Activated T-helper 1 cell treated with anti-CD3 and anti-CD28 coated beads, Interleukin-12 subunit alpha, Interleukin-12 subunit beta, Interleukin-2, Interleukin-4 antibody, amounts not matched to agents 30 ng/mL and 10 ng/mL and 1 ng/mL, durations not matched to agents 14 hours and 24 hours and 36 hours (primary cell): ENCODE data around the gene SCGB1C1. TPM values are rescaled to one million over a fixed set of nuclear protein-coding genes. Genes with fewer than 3 reads are reported as not detected.

Source experiments
- DNase-seq: peaks from one replicate; pipeline ENCODE4 v3.0.0; 2021; ENCODE audit warnings: low spot score
- H3K27ac Mint-ChIP-seq: one replicate; pipeline ENCODE4 v1.8.0; 2021; ENCODE audit warnings: mild to moderate bottlenecking, mixed read lengths
- H3K27me3 Mint-ChIP-seq: one replicate; pipeline ENCODE4 v1.8.0; 2022; ENCODE audit warnings: mild to moderate bottlenecking, moderate library complexity, mixed read lengths; ENCODE audit not compliant: insufficient read depth
- H3K36me3 Mint-ChIP-seq: one replicate; pipeline ENCODE4 v1.8.0; 2021; ENCODE audit warnings: low read depth, mixed read lengths
- H3K4me1 Mint-ChIP-seq: one replicate; pipeline ENCODE4 v1.8.0; 2021; ENCODE audit warnings: low read depth, mixed read lengths
- H3K4me3 Mint-ChIP-seq: one replicate; pipeline ENCODE4 v1.8.0; 2021; ENCODE audit warnings: mild to moderate bottlenecking, moderate library complexity, mixed read lengths
- H3K9me3 Mint-ChIP-seq: one replicate; pipeline ENCODE4 v1.8.0; 2021; ENCODE audit warnings: mixed read lengths
- intact Hi-C: fragments of 100-400 bp; cut with micrococcal nuclease; formaldehyde crosslinking; loops from one replicate; pipeline ENCODE4 v1.15.1; 2024
- total RNA-seq: library from RNA; stranded (reverse); gene quantifications from 2 replicates; pipeline ENCODE4 v1.2.3, GENCODE V29; 2022

The SCGB1C1 gene
- total RNA-seq, 1 donor from 2014 or later = not detected

DNA sequence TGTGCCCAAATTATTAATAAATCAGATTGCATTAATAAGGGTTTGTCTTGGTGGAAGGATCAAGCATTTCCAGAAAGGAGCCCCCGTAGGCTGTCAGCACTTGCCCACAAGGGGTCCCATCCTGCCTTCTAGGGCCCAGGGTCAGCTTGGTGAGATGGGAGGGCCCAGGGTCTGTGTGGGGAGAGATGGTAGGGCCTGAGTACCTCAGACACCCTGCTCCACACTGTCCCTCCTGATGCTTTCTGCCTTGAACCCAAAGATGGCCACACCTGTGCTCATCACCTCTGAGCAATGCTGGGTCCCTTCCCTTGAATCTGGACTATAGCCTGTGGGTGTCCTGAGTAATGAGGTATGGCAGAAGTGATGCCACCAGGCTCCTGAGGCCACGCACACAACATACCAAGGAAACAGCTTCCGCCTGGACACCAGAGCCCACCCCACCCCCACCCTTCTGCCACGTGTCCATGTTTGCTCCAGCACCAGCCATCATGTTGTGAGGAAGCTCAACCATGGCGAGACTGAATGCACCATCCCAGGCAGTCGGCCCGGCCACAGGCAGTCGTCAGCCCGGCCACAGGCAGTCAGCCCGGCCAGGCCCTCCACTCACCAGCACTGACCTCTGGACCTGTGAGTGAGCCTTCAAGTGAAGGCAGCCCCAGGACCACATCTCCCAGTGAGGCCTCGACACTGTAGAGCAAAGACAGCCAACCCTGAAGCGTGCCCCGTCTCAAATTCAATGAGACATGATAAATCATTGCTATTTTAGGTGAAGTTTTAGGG is 7.5 kb downstream of the SCGB1C1 start:
- no peak for DNase-seq
- intact Hi-C loops = no loop called here
- Mint-ChIP-seq H3K27ac (no peak overlapping the region), H3K4me3 (no peak overlapping the region), H3K4me1 (peaks cover 35% of the 10 kb centered on the region), H3K27me3 (no peaks in the 10 kb centered on the region), H3K9me3 (no peaks in the 10 kb centered on the region), H3K36me3 (peaks cover 18% of the 10 kb centered on the region)

DNA sequence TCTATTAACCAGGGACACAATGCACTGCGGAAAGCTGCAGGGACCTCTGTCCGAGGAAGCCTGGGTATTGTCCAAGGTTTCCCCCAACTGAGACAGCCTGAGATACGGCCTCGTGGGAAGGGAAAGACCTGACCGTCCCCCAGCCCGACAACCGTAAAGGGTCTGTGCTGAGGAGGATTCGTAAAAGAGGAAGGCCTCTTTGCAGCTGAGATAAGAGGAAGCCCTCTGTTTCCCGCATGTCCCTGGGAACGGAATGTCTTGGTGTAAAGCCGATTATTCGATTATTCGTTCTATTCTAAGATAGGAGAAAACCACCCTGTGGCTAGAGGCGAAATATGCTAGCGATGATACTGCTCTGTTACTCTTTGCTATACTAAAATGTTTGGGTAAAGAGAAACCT is 9.1 kb downstream of the SCGB1C1 start:
- Mint-ChIP-seq H3K9me3 (no peaks in the 10 kb centered on the region), H3K27ac (peak overlapping the region; percentile 81), H3K36me3 (peaks cover 21% of the 10 kb centered on the region), H3K27me3 (no peaks in the 10 kb centered on the region), H3K4me1 (peaks cover 49% of the 10 kb centered on the region), H3K4me3 (peak overlapping the region; percentile 36)
- intact Hi-C loops = no loop called here
- DNase-seq = no peak

DNA sequence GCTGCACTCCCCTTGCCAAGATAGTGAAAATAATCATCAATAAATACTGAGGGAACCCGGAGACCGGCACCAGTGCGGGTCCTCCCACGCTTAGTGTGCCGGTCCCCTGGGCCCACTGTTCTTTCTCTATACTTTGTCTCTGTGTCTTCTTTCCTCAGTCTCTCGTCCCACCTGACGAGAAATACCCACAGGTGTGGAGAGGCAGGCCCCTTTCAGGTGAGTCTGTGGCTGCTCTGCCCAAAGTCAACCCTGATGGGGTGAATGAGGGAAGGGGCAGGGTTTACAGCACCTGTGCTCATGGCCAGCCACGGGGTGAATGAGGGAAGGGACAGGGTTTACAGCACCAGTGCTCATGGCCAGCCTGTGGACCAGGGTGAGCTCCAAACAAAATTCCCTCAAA is 9.6 kb downstream of the SCGB1C1 start:
- Mint-ChIP-seq H3K9me3 (no peaks in the 10 kb centered on the region), H3K4me3 (peak overlapping the region; percentile 36), H3K27me3 (no peaks in the 10 kb centered on the region), H3K27ac (peak overlapping the region; percentile 81), H3K36me3 (peaks cover 23% of the 10 kb centered on the region), H3K4me1 (peaks cover 49% of the 10 kb centered on the region)
- DNase-seq = no peak
- intact Hi-C loops = no loop called here

DNA sequence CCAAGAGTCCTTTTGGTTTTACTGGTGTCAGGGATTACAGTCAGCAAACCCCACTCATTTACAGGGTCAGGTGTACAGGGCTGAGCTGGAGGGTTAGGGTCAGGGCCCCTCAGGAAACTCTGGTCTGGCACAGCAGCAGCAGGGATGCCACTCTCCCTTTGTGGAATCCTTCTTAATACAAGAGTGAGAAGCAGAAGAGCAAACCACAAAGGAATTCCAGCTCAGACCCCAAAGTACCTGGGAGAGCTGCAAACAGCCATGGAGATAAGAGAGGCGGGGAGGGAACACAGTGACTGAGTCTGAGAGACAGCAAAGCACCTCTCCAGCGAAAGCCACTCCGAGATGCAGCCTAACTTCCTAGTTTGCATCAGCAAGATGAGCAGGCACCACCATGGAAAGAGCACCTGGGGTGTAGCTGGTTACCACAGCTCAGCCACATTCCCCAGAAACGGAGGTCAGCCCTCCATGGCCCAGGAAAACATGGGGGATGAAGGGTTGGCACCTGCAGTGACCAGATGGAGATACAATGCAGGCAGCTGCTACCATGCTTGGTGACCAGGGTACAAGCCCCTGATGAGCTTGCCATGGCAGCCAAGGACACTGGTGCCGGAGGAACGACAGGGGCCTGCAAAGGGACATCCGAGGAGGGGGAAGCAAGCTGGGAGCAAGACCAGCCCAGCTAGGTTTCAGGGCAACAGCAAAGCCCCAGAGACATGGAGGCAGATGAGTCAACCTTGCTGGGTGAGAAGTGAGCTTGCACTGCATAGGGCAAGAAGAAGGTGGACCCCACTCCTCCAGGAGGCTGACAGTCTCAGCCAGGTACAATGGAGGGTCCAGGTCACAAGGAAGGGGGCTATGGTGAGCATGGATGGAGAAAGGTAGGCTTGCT is 10.4 kb downstream of the SCGB1C1 start:
- Mint-ChIP-seq H3K27ac (peak overlapping the region; percentile 9), H3K9me3 (no peaks in the 10 kb centered on the region), H3K27me3 (no peaks in the 10 kb centered on the region), H3K36me3 (peaks cover 23% of the 10 kb centered on the region), H3K4me1 (peaks cover 49% of the 10 kb centered on the region), H3K4me3 (peak overlapping the region; percentile 53)
- intact Hi-C loops = no loop called here
- no peak for DNase-seq

DNA sequence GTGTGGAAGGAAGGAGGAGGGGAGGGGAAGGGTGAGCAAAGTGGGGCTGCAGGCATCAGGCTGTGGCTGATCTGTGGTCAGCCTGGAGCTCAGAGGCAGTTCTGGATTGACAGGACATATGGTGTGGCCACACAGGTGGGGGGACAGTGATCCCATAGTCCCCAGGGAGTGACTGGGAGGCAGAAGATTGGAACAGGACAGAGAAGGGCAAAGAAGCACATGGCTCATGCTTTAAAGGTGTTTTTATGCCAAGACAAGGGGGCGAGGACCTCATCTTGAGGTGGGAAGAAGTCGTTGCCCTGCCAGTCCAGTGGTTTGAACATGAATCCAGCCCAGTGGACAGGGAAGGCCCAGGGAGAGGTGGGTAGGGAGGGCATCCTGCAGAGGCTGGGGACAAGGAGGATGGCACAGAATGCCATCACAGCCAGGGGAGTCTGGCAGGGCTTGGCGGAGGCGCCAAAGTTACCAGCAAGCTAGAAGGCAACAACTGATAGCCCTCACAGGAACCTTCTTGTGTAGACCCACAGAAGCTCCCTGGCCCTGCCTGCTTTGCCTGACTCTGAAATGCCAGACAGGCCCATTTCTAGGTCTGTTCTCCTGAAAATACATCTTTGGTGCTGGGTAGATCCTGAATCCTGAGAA is 11.2 kb downstream of the SCGB1C1 start:
- intact Hi-C loops = no loop called here
- Mint-ChIP-seq H3K27me3 (no peaks in the 10 kb centered on the region), H3K27ac (peak overlapping the region; percentile 16), H3K36me3 (peaks cover 23% of the 10 kb centered on the region), H3K9me3 (no peaks in the 10 kb centered on the region), H3K4me1 (peaks cover 49% of the 10 kb centered on the region), H3K4me3 (peak overlapping the region; percentile 53)
- DNase-seq = no peak

DNA sequence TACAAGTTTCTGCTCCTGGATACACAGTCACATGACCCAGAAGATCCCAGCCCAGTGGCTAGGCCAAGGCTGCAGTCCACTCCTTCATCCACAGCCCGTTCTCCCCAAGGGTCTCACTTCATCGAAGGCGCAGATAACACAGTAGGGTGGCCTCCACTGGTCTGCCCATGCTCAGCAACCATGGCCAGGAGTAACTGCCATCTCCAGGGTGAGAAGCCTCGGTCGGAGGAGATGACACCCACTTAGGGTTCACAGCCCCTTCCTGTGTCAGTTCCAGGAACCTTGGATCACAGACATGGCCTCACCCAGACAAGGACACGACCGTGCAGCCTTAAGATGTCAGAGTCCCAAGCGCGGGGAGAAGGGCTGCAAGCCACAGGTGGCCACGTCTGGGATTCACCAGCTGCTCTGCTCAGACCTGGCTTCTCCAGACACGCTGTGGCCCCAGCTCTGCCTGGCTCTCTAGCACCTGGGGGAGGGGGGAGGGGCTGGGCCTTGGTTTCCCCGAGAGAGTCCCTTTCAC is 11.8 kb downstream of the SCGB1C1 start:
- Mint-ChIP-seq H3K9me3 (no peaks in the 10 kb centered on the region), H3K4me3 (no peak overlapping the region), H3K27ac (no peak overlapping the region), H3K4me1 (peaks cover 52% of the 10 kb centered on the region), H3K36me3 (peaks cover 24% of the 10 kb centered on the region), H3K27me3 (no peaks in the 10 kb centered on the region)
- no peak for DNase-seq
- intact Hi-C loops = loop anchor here (5.0 kb wide), 2 partner anchors 373 to 603 kb away; partner anchors contain the start of genes PHRF1, PIDD1 and RPLP2

DNA sequence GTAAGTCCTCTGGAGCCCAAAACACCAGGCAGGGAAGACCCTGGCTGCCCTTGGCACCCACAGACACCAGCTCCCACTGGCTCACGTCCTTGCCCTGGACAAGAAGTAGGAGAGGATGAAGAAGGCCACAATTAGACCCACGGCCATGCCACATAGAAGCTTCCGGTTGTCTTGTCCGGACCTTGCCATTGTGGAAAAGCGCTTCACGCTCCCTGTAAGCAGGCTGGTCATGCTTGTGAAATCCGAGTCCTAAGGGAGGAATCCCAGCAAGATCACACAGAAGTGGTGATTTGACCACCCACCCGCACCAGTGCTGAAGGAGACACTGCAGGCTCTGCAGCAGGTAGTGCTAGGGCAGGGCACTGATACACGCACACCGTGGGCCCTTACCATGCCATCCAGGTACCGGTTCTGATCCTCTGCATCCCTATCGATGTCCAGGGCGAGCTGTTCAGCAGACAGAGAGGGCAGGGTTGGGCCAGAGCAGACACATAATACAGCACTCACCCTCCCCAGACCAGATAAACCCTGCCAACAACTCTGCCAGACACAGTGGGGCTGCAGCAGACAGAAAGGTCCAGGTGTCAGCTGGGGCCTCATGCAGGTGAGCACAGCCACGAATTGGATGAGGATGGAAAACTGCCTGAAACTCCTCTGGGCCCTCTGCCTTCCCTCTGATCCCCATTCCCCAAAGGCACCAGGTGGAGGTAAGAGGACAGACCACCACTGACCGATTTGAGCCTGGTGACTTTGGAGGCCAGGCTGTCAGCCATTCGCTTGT is 12.5 kb downstream of the SCGB1C1 start:
- no peak for DNase-seq
- Mint-ChIP-seq H3K4me1 (peaks cover 60% of the 10 kb centered on the region), H3K36me3 (peaks cover 31% of the 10 kb centered on the region), H3K9me3 (no peaks in the 10 kb centered on the region), H3K27me3 (no peaks in the 10 kb centered on the region), H3K4me3 (peak overlapping the region; percentile 89), H3K27ac (no peak overlapping the region)
- intact Hi-C loops = loop anchor here (2.0 to 5.0 kb wide), 3 partner anchors 201 to 602 kb away; partner anchors contain the start of genes PHRF1, PIDD1 and RPLP2

DNA sequence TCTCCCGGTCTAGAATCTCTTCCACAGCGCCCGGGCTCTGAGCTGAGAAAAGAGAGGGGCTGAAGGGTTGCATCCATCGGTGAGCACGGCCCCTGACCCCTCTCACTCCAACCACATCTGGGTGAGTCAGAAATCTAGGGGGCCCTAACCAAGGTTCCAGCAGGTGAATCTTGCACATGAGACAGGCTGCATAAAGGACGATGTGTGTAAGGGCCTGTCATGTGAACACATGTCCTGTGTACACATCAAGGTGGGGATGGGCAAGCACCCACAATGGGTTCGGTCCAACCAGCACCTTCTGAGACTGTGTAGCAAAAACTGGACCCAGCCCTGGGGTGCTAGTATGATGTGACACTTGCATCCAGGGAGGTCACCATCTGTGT is 13.1 kb downstream of the SCGB1C1 start:
- intact Hi-C loops = loop anchor here (2.0 to 5.0 kb wide), 3 partner anchors 201 to 601 kb away; partner anchors contain the start of genes PHRF1, PIDD1 and RPLP2
- peaks cover 30% of the 10 kb centered on the region for H3K36me3 Mint-ChIP-seq

DNA sequence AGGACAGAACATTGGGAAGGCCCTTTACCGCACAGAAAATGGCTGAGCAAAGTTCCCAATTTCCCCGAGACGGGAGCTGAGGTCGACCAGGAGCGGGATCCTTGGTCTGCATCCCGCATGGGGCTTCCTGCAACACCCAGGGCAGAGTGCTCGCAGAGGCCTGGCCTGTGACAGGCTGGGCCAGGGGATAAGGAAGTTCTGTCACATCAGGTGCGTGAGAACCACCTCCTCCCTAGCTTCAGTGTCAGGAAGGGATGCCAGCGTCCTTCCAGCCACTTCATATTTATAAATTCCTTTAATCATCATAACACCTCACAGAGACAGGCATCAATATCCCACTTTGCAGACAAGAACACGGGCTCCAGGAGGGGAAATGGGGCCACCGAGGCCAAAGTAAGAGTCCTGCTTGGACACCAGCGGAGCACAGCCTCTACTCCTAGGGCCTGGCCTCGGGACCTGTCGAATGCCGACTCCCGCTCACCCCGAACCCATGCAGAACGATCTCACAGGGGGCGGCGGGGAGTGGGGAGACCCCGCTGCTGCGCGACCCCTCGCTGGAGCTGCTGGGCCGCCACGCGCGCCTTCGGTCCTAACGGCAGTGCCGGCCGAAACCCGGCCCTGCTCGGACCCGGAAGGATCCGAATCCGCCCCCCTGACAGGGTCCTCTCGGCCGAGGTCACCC is 13.8 kb downstream of the SCGB1C1 start:
- Mint-ChIP-seq H3K9me3 (no peaks in the 10 kb centered on the region), H3K4me1 (peaks cover 61% of the 10 kb centered on the region), H3K4me3 (peak overlapping the region; percentile 89), H3K27me3 (no peaks in the 10 kb centered on the region), H3K36me3 (peaks cover 33% of the 10 kb centered on the region), H3K27ac (peak overlapping the region; percentile 98)
- intact Hi-C loops = loop anchor here (1.0 to 5.0 kb wide), 7 partner anchors 30 to 601 kb away; partner anchors contain the start of genes PHRF1, PIDD1, PSMD13 and RNH1
- DNase-seq = no peak

More for the DNA sequence above, 13.1 kb downstream of the SCGB1C1 start:
- peaks cover 60% of the 10 kb centered on the region for H3K4me1 Mint-ChIP-seq
- peak overlapping the region; percentile 98 for H3K27ac Mint-ChIP-seq
- no peak for DNase-seq
- peak overlapping the region; percentile 89 for H3K4me3 Mint-ChIP-seq
- no peaks in the 10 kb centered on the region for H3K9me3 Mint-ChIP-seq
- H3K27me3 Mint-ChIP-seq = no peaks in the 10 kb centered on the region

DNA sequence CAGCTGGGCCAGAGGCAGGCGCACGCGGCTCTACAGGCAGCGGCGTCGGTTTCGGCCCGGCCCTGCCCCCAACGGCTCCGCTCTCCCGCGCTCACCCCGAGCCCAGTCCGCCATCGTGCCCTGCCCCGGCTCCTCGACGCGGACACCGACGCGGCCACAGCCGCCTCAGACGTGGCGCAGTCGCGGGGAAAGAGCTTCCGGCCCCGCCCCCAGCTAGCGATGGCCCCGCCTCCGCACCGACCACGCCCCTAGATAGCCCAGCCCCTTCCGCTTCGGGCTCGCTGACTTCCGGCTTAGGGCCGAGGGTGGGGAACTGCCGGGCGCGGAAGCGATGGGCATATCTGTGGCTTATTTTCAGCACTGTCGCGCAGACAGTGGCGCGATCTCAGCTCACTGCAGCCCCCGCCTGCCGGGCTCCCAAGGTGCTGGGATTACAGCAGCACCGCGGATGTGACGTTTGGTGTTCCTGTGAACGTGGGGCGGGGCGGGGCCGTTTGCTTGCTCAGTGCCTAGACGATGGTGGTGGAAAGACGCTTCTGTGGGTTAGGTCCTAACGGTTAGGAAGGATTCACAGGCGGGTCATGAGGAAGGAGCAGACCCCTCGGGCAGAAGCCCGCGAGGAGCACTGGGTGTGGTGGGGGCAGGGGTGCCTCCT is 14.5 kb downstream of the SCGB1C1 start, which contains the start of the genes BET1L and RIC8A:
Gene BET1L (minus strand): TSS at position 192 of the 655 bp plus-strand sequence. CDS start 78 bp downstream, at position 114.
Gene RIC8A (plus strand): TSS at position 501 of the 655 bp plus-strand sequence. CDS start 1,147 bp downstream, outside the sequence.
- Mint-ChIP-seq H3K36me3 (peaks cover 35% of the 10 kb centered on the region), H3K4me1 (peaks cover 55% of the 10 kb centered on the region), H3K27ac (peak within 1 kb of the TSS; percentile 98), H3K4me3 (peak within 1 kb of the TSS; percentile 89), H3K9me3 (no peaks in the 10 kb centered on the region), H3K27me3 (no peaks in the 10 kb centered on the region)
- intact Hi-C loops = loop anchor here (1.0 to 5.0 kb wide), 7 partner anchors 29 to 600 kb away; partner anchors contain the start of genes PHRF1, PIDD1, PSMD13 and RNH1
- DNase-seq = peak; percentile 97

DNA sequence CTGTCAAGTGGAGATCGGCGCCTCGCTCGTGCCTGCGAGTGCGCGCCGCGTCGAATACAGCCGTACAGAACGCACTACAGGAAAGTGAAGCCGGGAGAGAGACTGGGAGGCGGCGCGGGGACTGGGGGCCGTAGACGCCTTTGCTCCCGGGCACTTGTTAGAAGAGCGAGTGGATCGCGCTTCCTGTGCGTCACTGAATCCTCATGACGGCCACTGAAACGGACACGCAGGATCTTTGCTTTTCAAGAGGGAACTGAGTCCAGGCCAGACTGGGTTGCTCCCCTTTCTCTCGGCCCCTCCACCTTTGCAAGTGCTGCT is 14.9 kb downstream of the SCGB1C1 start:
- peak overlapping the region; percentile 95 for H3K27ac Mint-ChIP-seq
- peak overlapping the region; percentile 89 for H3K4me3 Mint-ChIP-seq
- H3K27me3 Mint-ChIP-seq = no peaks in the 10 kb centered on the region
- no peaks in the 10 kb centered on the region for H3K9me3 Mint-ChIP-seq
- H3K4me1 Mint-ChIP-seq = peaks cover 50% of the 10 kb centered on the region
- peaks cover 34% of the 10 kb centered on the region for H3K36me3 Mint-ChIP-seq
- no peak for DNase-seq
- intact Hi-C loops = loop anchor here (1.0 to 5.0 kb wide), 9 partner anchors 28 to 599 kb away; partner anchors contain the start of genes HRAS, PHRF1, PIDD1 and PSMD13
